SK-N-SH treated with all-trans-retinoic acid at 6 μM for 48 hours (cell line): ENCODE data around the gene RIMBP3C.
"Not testable (repeated sequence)": the region's sequence is repeated elsewhere in the genome, so short reads cannot be mapped to it uniquely, and the experiment has no call there.

Experiments used
- ATAC-seq: fragments of 200-7000 bp; cut with Tn5 transposase; 3 replicates; pipeline ENCODE4 v1.9.1; 2020; ENCODE audit warnings: mild to moderate bottlenecking, moderate library complexity
- ARNTL ChIP-seq: fragments of 450-650 bp; formaldehyde crosslinking; IDR thresholded peaks from 2 replicates; pipeline ENCODE4 v1.5.0; 2020; ENCODE audit warnings: low read depth, mild to moderate bottlenecking, moderate library complexity, borderline replicate concordance
- BACH2 ChIP-seq: fragments of 250-450 bp; sonication (Bioruptor Pico); IDR thresholded peaks from 2 replicates; pipeline ENCODE4 v1.9.0; 2021; ENCODE audit warnings: mild to moderate bottlenecking, borderline replicate concordance
- ESRRG ChIP-seq: fragments of 250-450 bp; sonication (Bioruptor Pico); IDR thresholded peaks from 2 replicates; pipeline ENCODE4 v1.6.1; 2021; ENCODE audit warnings: mild to moderate bottlenecking
- GLIS3 ChIP-seq: fragments of 250-450 bp; sonication (Bioruptor Pico); IDR thresholded peaks from 2 replicates; pipeline ENCODE4 v1.5.0; 2020; ENCODE audit warnings: mild to moderate bottlenecking, moderate library complexity
- ISL1 ChIP-seq: fragments of 250-450 bp; sonication (Bioruptor Pico); IDR thresholded peaks from 2 replicates; pipeline ENCODE4 v2.1.2; 2022; ENCODE audit warnings: mild to moderate bottlenecking, moderate library complexity
- OSR1 ChIP-seq: fragments of 250-450 bp; sonication (Bioruptor Pico); IDR thresholded peaks from 2 replicates; pipeline ENCODE4 v1.8.0; 2022; ENCODE audit warnings: moderate library complexity, mild to moderate bottlenecking, inconsistent platforms
- PATZ1 ChIP-seq: fragments of 250-450 bp; sonication (Bioruptor Pico); IDR thresholded peaks from 2 replicates; pipeline ENCODE4 v1.8.0; 2020; ENCODE audit warnings: mild to moderate bottlenecking, moderate library complexity, borderline replicate concordance
- POU6F1 ChIP-seq: fragments of 250-450 bp; sonication (Bioruptor Pico); IDR thresholded peaks from 2 replicates; pipeline ENCODE4 v1.8.0; 2021; ENCODE audit warnings: low read depth, mild to moderate bottlenecking, moderate library complexity, borderline replicate concordance
- PPARA ChIP-seq: fragments of 250-450 bp; sonication (Bioruptor Pico); IDR thresholded peaks from 2 replicates; pipeline ENCODE4 v1.5.0; 2020; ENCODE audit warnings: mild to moderate bottlenecking, borderline replicate concordance
- RARB ChIP-seq: fragments of 250-450 bp; sonication (Bioruptor Pico); IDR thresholded peaks from 2 replicates; pipeline ENCODE4 v1.8.0; 2021; ENCODE audit warnings: mild to moderate bottlenecking, moderate library complexity
- SNAI2 ChIP-seq: fragments of 250-450 bp; sonication (Bioruptor Pico); IDR thresholded peaks from 2 replicates; pipeline ENCODE4 v1.5.0; 2020; ENCODE audit warnings: mild to moderate bottlenecking, moderate library complexity
- TCF4 ChIP-seq: fragments of 250-450 bp; sonication (Bioruptor Pico); IDR thresholded peaks from 2 replicates; pipeline ENCODE4 v1.8.0; 2021; ENCODE audit warnings: mild to moderate bottlenecking, moderate library complexity, borderline replicate concordance
- ZFP3 ChIP-seq: fragments of 250-450 bp; sonication (Bioruptor Pico); IDR thresholded peaks from 2 replicates; pipeline ENCODE4 v1.5.0; 2020; ENCODE audit warnings: mild to moderate bottlenecking, moderate library complexity
- ZNF565 ChIP-seq: fragments of 450-650 bp; formaldehyde crosslinking; conservative IDR thresholded peaks from 2 replicates; pipeline ENCODE4 v1.5.0; 2020; ENCODE audit warnings: low read depth, mild to moderate bottlenecking, moderate library complexity
- ZNF8 ChIP-seq: fragments of 450-650 bp; formaldehyde crosslinking; IDR thresholded peaks from 2 replicates; pipeline ENCODE4 v1.5.0; 2020; ENCODE audit warnings: mild to moderate bottlenecking, moderate library complexity
- TF ChIP-seq, protein P1 (sequence below): fragments of 250-450 bp; sonication (Bioruptor Pico); IDR thresholded peaks from 2 replicates; pipeline ENCODE4 v1.5.1; 2020; ENCODE audit warnings: low read depth, mild to moderate bottlenecking, moderate library complexity
- TF ChIP-seq, protein P2 (sequence below): fragments of 250-450 bp; sonication (Bioruptor Pico); IDR thresholded peaks from 2 replicates; pipeline ENCODE4 v1.5.0; 2020; ENCODE audit warnings: mild to moderate bottlenecking, moderate library complexity
- TF ChIP-seq, protein P3 (sequence below): fragments of 250-450 bp; sonication (Bioruptor Pico); IDR thresholded peaks from 2 replicates; pipeline ENCODE4 v1.5.1; 2021; ENCODE audit warnings: mild to moderate bottlenecking, moderate library complexity

The RIMBP3C gene

DNA sequence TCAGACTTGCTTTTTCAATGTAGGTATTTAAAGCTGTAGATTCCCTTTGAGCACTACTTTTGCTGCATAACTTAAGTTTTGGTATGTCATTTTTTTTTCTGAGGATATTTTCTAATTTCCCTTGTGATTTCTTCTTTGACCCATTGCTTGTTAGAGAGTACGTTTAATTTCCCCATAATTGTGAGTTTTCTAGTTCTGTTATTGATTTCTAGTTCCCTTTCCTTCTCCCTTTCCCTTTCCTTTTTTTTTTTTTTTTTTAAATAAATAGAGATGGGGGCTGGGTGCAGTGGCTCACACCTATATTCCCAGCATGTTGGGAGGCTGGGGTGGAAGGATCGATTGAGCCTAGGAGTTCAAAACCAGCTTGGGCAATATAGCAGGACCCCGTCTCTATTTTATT lies 47.0 kb upstream of the RIMBP3C start (continued):
- TF ChIP-seq, protein P1, sequence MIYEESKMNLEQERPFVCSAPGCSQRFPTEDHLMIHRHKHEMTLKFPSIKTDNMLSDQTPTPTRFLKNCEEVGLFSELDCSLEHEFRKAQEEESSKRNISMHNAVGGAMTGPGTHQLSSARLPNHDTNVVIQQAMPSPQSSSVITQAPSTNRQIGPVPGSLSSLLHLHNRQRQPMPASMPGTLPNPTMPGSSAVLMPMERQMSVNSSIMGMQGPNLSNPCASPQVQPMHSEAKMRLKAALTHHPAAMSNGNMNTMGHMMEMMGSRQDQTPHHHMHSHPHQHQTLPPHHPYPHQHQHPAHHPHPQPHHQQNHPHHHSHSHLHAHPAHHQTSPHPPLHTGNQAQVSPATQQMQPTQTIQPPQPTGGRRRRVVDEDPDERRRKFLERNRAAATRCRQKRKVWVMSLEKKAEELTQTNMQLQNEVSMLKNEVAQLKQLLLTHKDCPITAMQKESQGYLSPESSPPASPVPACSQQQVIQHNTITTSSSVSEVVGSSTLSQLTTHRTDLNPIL = no peak
- TF ChIP-seq ZFP3 (CRISPR knock-in tag) = no peak
- TF ChIP-seq PPARA (CRISPR knock-in tag) = no peak
- no peak for TF ChIP-seq OSR1 (CRISPR knock-in tag)
- TF ChIP-seq PATZ1 (CRISPR knock-in tag) = no peak
- no peak for TF ChIP-seq ISL1 (CRISPR knock-in tag)
- TF ChIP-seq BACH2 = no peak

GRCh38 chr22:21596356-21597135 lies 45.3 kb upstream of the RIMBP3C start:
- not testable (repeated sequence) for ATAC-seq

GRCh38 chr22:21594865-21595452 lies 43.7 kb upstream of the RIMBP3C start:
- TF ChIP-seq PPARA (CRISPR knock-in tag) (no peak), ZNF565 (CRISPR knock-in tag) (no peak), SNAI2 (no peak), ARNTL (no peak), PATZ1 (CRISPR knock-in tag) (no peak), RARB (CRISPR knock-in tag) (no peak), ZFP3 (CRISPR knock-in tag) (no peak), BACH2 (no peak), ESRRG (CRISPR knock-in tag) (no peak), GLIS3 (no peak)
- ATAC-seq = no peak

GRCh38 chr22:21593406-21594232 lies 42.4 kb upstream of the RIMBP3C start:
- TF ChIP-seq TCF4 (CRISPR knock-in tag) (no peak), PATZ1 (CRISPR knock-in tag) (no peak), ZNF8 (no peak), BACH2 (no peak), OSR1 (CRISPR knock-in tag) (no peak), ZFP3 (CRISPR knock-in tag) (no peak), POU6F1 (CRISPR knock-in tag) (no peak), ESRRG (CRISPR knock-in tag) (no peak)
- TF ChIP-seq, protein P2, sequence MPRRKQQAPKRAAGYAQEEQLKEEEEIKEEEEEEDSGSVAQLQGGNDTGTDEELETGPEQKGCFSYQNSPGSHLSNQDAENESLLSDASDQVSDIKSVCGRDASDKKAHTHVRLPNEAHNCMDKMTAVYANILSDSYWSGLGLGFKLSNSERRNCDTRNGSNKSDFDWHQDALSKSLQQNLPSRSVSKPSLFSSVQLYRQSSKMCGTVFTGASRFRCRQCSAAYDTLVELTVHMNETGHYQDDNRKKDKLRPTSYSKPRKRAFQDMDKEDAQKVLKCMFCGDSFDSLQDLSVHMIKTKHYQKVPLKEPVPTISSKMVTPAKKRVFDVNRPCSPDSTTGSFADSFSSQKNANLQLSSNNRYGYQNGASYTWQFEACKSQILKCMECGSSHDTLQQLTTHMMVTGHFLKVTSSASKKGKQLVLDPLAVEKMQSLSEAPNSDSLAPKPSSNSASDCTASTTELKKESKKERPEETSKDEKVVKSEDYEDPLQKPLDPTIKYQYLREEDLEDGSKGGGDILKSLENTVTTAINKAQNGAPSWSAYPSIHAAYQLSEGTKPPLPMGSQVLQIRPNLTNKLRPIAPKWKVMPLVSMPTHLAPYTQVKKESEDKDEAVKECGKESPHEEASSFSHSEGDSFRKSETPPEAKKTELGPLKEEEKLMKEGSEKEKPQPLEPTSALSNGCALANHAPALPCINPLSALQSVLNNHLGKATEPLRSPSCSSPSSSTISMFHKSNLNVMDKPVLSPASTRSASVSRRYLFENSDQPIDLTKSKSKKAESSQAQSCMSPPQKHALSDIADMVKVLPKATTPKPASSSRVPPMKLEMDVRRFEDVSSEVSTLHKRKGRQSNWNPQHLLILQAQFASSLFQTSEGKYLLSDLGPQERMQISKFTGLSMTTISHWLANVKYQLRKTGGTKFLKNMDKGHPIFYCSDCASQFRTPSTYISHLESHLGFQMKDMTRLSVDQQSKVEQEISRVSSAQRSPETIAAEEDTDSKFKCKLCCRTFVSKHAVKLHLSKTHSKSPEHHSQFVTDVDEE (CRISPR knock-in tag) = no peak
- TF ChIP-seq, protein P3, sequence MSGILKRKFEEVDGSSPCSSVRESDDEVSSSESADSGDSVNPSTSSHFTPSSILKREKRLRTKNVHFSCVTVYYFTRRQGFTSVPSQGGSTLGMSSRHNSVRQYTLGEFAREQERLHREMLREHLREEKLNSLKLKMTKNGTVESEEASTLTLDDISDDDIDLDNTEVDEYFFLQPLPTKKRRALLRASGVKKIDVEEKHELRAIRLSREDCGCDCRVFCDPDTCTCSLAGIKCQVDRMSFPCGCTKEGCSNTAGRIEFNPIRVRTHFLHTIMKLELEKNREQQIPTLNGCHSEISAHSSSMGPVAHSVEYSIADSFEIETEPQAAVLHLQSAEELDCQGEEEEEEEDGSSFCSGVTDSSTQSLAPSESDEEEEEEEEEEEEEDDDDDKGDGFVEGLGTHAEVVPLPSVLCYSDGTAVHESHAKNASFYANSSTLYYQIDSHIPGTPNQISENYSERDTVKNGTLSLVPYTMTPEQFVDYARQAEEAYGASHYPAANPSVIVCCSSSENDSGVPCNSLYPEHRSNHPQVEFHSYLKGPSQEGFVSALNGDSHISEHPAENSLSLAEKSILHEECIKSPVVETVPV (CRISPR knock-in tag) = no peak
- ATAC-seq = peak; percentile 69
